NCI-H1694 (cell line): Measurements from ENCODE around the gene KMT2B.

ENCODE experiments used
- DNase-seq: peaks from one replicate; lab custom pipeline; 2025; lab: John Stamatoyannopoulos, UW

The KMT2B gene

GRCh38 chr19:35727053-35727955 is 9.5 kb downstream of the KMT2B start:
- DNase-seq = no peak

GRCh38 chr19:35727956-35728706 is 10.3 kb downstream of the KMT2B start:
- no peak for DNase-seq

- no peak for DNase-seq
These were observed 11.2 kb downstream of the KMT2B start for GRCh38 chr19:35729021-35729420.

GRCh38 chr19:35729763-35730162 is 12.0 kb downstream of the KMT2B start:
- DNase-seq = no peak

- no peak for DNase-seq
These were observed 12.5 kb downstream of the KMT2B start for GRCh38 chr19:35730326-35730725.

- no peak for DNase-seq
These were observed 13.6 kb downstream of the KMT2B start for GRCh38 chr19:35731353-35731752.

GRCh38 chr19:35731779-35732405 is 14.1 kb downstream of the KMT2B start:
- DNase-seq = no peak

GRCh38 chr19:35732540-35733179 is 14.9 kb downstream of the KMT2B start:
- DNase-seq = no peak

GRCh38 chr19:35733180-35734125 is 15.7 kb downstream of the KMT2B start:
- no peak for DNase-seq

GRCh38 chr19:35734273-35734672 is 16.5 kb downstream of the KMT2B start:
- no peak for DNase-seq

- no peak for DNase-seq
These were observed 17.1 kb downstream of the KMT2B start for GRCh38 chr19:35734889-35735288.

- no peak for DNase-seq
These were observed 19.4 kb downstream of the KMT2B start for GRCh38 chr19:35736913-35737886.

GRCh38 chr19:35738021-35738886 is 20.5 kb downstream of the KMT2B start:
- no peak for DNase-seq

- no peak for DNase-seq
These were observed 21.1 kb downstream of the KMT2B start for GRCh38 chr19:35738887-35739229.

- DNase-seq = no peak
These were observed 21.7 kb downstream of the KMT2B start for GRCh38 chr19:35739275-35740107.

GRCh38 chr19:35740108-35740422 is 22.3 kb downstream of the KMT2B start:
- no peak for DNase-seq

- DNase-seq = peak; percentile 98
These were observed 22.8 kb downstream of the KMT2B start for GRCh38 chr19:35740423-35741202.

- no peak for DNase-seq
These were observed 23.4 kb downstream of the KMT2B start for GRCh38 chr19:35741203-35741515.
